IMR-90 (cell line): ENCODE results near the gene MCTP2. TPM values are rescaled to one million over a fixed set of nuclear protein-coding genes. Genes with fewer than 3 reads are reported as not detected.

Experiments
- ATAC-seq: fragments of 200-7000 bp; cut with Tn5 transposase; 2 replicates; pipeline ENCODE4 v1.9.1; 2020; ENCODE audit warnings: low read depth, mild to moderate bottlenecking, moderate library complexity
- BruUV-seq: library from RNA; stranded (reverse); fragments of 400-500 nt; replicated peaks from 2 replicates; lab custom pipeline; 2021; lab: Mats Ljungman, UMichigan
- CTCF ChIA-PET: fragments of 300-600 bp; formaldehyde crosslinking; extraction: SDS; loops from one replicate; lab custom pipeline; 2021; ENCODE audit warnings: antibody characterized with exemption; lab: Yijun Ruan, JAX
- POLR2A ChIA-PET: fragments of 300-600 bp; sonication (Branson Sonifier 250); formaldehyde crosslinking; loops from one replicate; lab custom pipeline; 2022; ENCODE audit warnings: antibody characterized with exemption; ENCODE audit not compliant: unreplicated experiment; lab: Charles Lee
- DNase-seq: peaks from one replicate; pipeline ENCODE4 v3.0.0; 2013
- H2AFZ ChIP-seq: replicated peaks from 2 replicates; pipeline ENCODE3; 2013; ENCODE audit warnings: low read length, mild to moderate bottlenecking; ENCODE audit not compliant: poor library complexity
- H2AK5ac ChIP-seq: 2 replicates; pipeline ENCODE4 v1.6.1; 2013; ENCODE audit warnings: low read depth, low read length, inconsistent platforms
- H2AK9ac ChIP-seq: replicated peaks from 2 replicates; pipeline ENCODE3; 2013; ENCODE audit warnings: mild to moderate bottlenecking, low read depth, low read length, moderate library complexity; ENCODE audit not compliant: poor library complexity
- H2BK120ac ChIP-seq: 2 replicates; pipeline ENCODE4 v1.6.1; 2013; ENCODE audit warnings: low read depth, low read length, inconsistent platforms
- H2BK15ac ChIP-seq: 3 replicates; pipeline ENCODE4 v1.6.1; 2013; ENCODE audit warnings: low read depth, low read length, inconsistent platforms
- H2BK20ac ChIP-seq: 2 replicates; pipeline ENCODE4 v1.6.1; 2013; ENCODE audit warnings: low read depth, mild to moderate bottlenecking, inconsistent platforms, low read length, moderate library complexity
- H2BK5ac ChIP-seq: 2 replicates; pipeline ENCODE4 v1.6.1; 2013; ENCODE audit warnings: mild to moderate bottlenecking, low read depth, low read length, inconsistent platforms; ENCODE audit not compliant: poor library complexity, severe bottlenecking
- H3K14ac ChIP-seq: replicated peaks from 2 replicates; pipeline ENCODE4 v1.6.1; 2013; ENCODE audit warnings: low read depth, low read length, inconsistent platforms
- H3K18ac ChIP-seq: 2 replicates; pipeline ENCODE4 v1.6.1; 2013; ENCODE audit warnings: low read depth, low read length, control low read depth
- H3K23ac ChIP-seq: 2 replicates; pipeline ENCODE4 v1.6.1; 2013; ENCODE audit warnings: low read depth, low read length, inconsistent platforms
- H3K27ac ChIP-seq: 2 replicates; pipeline ENCODE4 v1.5.1; 2013; ENCODE audit warnings: mild to moderate bottlenecking, control low read depth, low read length; ENCODE audit not compliant: insufficient read depth
- H3K27me3 ChIP-seq: 2 replicates; pipeline ENCODE4 v1.6.1; 2013; ENCODE audit warnings: low read length; ENCODE audit not compliant: control insufficient read depth, insufficient read depth
- H3K36me3 ChIP-seq: 2 replicates; pipeline ENCODE4 v1.6.1; 2013; ENCODE audit warnings: low read length, mixed read lengths; ENCODE audit not compliant: control insufficient read depth, insufficient read depth
- H3K4ac ChIP-seq: 2 replicates; pipeline ENCODE4 v1.6.1; 2013; ENCODE audit warnings: low read depth, low read length, inconsistent platforms
- H3K4me1 ChIP-seq: 2 replicates; pipeline ENCODE4 v1.6.1; 2013; ENCODE audit warnings: low read length, mixed read lengths; ENCODE audit not compliant: control insufficient read depth, insufficient read depth
- H3K4me2 ChIP-seq: 2 replicates; pipeline ENCODE4 v1.6.1; 2013; ENCODE audit warnings: low read depth, mild to moderate bottlenecking, control low read depth, low read length, moderate library complexity
- H3K4me3 ChIP-seq: 2 replicates; pipeline ENCODE4 v1.5.1; 2013; ENCODE audit warnings: low read depth, mild to moderate bottlenecking, control low read depth, low read length, moderate library complexity; ENCODE audit not compliant: insufficient read depth
- H3K56ac ChIP-seq: 2 replicates; pipeline ENCODE4 v1.6.1; 2013; ENCODE audit warnings: low read length, inconsistent platforms; ENCODE audit not compliant: insufficient read depth; ENCODE audit errors: extremely low read depth
- H3K79me1 ChIP-seq, 2 experiments: 2 replicates each; pipeline ENCODE4 v1.6.1; 2013; ENCODE audit warnings: low read length in 2 of 2, inconsistent platforms in 1 of 2, low read depth in 1 of 2
- H3K9ac ChIP-seq: 2 replicates; pipeline ENCODE4 v1.6.1; 2013; ENCODE audit warnings: low read depth, low read length, control low read depth
- H3K9me1 ChIP-seq: 2 replicates; pipeline ENCODE4 v1.6.1; 2013; ENCODE audit warnings: low read length, inconsistent platforms; ENCODE audit not compliant: insufficient read depth
- H3K9me3 ChIP-seq: 2 replicates; pipeline ENCODE4 v1.6.1; 2013; ENCODE audit warnings: low read length; ENCODE audit not compliant: control insufficient read depth, insufficient read depth
- H4K20me1 ChIP-seq: 2 replicates; pipeline ENCODE4 v1.6.1; 2013; ENCODE audit warnings: low read length, inconsistent platforms; ENCODE audit not compliant: insufficient read depth
- H4K5ac ChIP-seq: 2 replicates; pipeline ENCODE4 v1.6.1; 2013; ENCODE audit warnings: mild to moderate bottlenecking, low read depth, low read length, control low read depth
- H4K8ac ChIP-seq, 2 experiments: 2 replicates each; pipeline ENCODE4 v1.6.1; 2013; ENCODE audit warnings: low read depth in 2 of 2, low read length in 2 of 2, control low read depth in 1 of 2, inconsistent platforms in 1 of 2
- H4K91ac ChIP-seq: 2 replicates; pipeline ENCODE4 v1.6.1; 2013; ENCODE audit warnings: low read depth, low read length, inconsistent platforms; ENCODE audit not compliant: insufficient read depth
- BHLHE40 ChIP-seq: fragments of 150-350 bp; IDR thresholded peaks from 2 replicates; pipeline ENCODE4 v1.6.1; 2016; ENCODE audit warnings: mild to moderate bottlenecking, low read depth, low read length
- CEBPB ChIP-seq: IDR thresholded peaks from 2 replicates; pipeline ENCODE4 v1.6.1; 2012; ENCODE audit warnings: low read depth, low read length, improper control_type of control experiment
- CHD1 ChIP-seq: IDR thresholded peaks from 2 replicates; pipeline ENCODE4 v1.6.1; 2012; ENCODE audit warnings: low read depth, low read length, improper control_type of control experiment
- CTCF ChIP-seq: conservative IDR thresholded peaks from 2 replicates; pipeline ENCODE4 v1.5.1; 2012; ENCODE audit warnings: mild to moderate bottlenecking, low read depth, low read length, improper control_type of control experiment
- ELK1 ChIP-seq: fragments of 150-350 bp; IDR thresholded peaks from 2 replicates; pipeline ENCODE4 v1.6.1; 2016; ENCODE audit warnings: low read depth, mild to moderate bottlenecking, low read length, moderate library complexity, borderline replicate concordance
- FOS ChIP-seq: fragments of 150-350 bp; IDR thresholded peaks from 2 replicates; pipeline ENCODE4 v1.6.1; 2016; ENCODE audit warnings: low read depth, low read length
- MAFK ChIP-seq: IDR thresholded peaks from 2 replicates; pipeline ENCODE4 v1.6.1; 2012; ENCODE audit warnings: low read depth, low read length, improper control_type of control experiment
- MAZ ChIP-seq: IDR thresholded peaks from 2 replicates; pipeline ENCODE4 v1.6.1; 2012; ENCODE audit warnings: low read depth, mild to moderate bottlenecking, low read length, improper control_type of control experiment, moderate library complexity, borderline replicate concordance
- MXI1 ChIP-seq: IDR thresholded peaks from 2 replicates; pipeline ENCODE4 v1.6.1; 2012; ENCODE audit warnings: low read depth, mild to moderate bottlenecking, low read length, moderate library complexity, borderline replicate concordance
- NFE2L2 ChIP-seq: fragments of 150-350 bp; IDR thresholded peaks from 2 replicates; pipeline ENCODE4 v1.6.1; 2016; ENCODE audit warnings: low read depth, mild to moderate bottlenecking, low read length
- POLR2A ChIP-seq: IDR thresholded peaks from 2 replicates; pipeline ENCODE4 v1.6.1; 2012; ENCODE audit warnings: mild to moderate bottlenecking, low read depth, low read length
- RAD21 ChIP-seq: IDR thresholded peaks from 2 replicates; pipeline ENCODE4 v1.6.1; 2012; ENCODE audit warnings: low read length, improper control_type of control experiment
- RCOR1 ChIP-seq: IDR thresholded peaks from 2 replicates; pipeline ENCODE4 v1.6.1; 2012; ENCODE audit warnings: mild to moderate bottlenecking, low read length, improper control_type of control experiment; ENCODE audit not compliant: insufficient replicate concordance
- RFX5 ChIP-seq: IDR thresholded peaks from 2 replicates; pipeline ENCODE4 v1.8.0; 2012; ENCODE audit warnings: low read depth, mild to moderate bottlenecking, low read length, moderate library complexity
- SMC3 ChIP-seq: fragments of 150-350 bp; IDR thresholded peaks from 2 replicates; pipeline ENCODE4 v1.6.1; 2016; ENCODE audit warnings: low read depth, mild to moderate bottlenecking, antibody characterized with exemption, low read length, moderate library complexity
- USF2 ChIP-seq: fragments of 150-350 bp; IDR thresholded peaks from 2 replicates; pipeline ENCODE4 v1.6.1; 2017; ENCODE audit warnings: mild to moderate bottlenecking, antibody characterized with exemption, low read length, low read depth
- WGBS, 2 experiments: methylation state at CpG; one replicate each; pipeline versions ENCODE4 v1.1.5 to v1.1.7; 2013; ENCODE audit warnings: missing lambda C conversion rate in 2 of 2; ENCODE audit not compliant: insufficient read length in 1 of 2; ENCODE audit errors: extremely low coverage in 2 of 2; 5-methylcytosine and 5-hydroxymethylcytosine counted together
- dilution Hi-C: fragments of 300-500 bp; cut with HindIII; formaldehyde crosslinking; loops from one replicate; pipeline ENCODE4 v1.14.3; 2018; ENCODE audit warnings: low sequenced_read_pairs; ENCODE audit not compliant: unreplicated experiment
- in situ Hi-C: fragments of 300-500 bp; cut with MboI; formaldehyde crosslinking; loops from 3 replicates; pipeline ENCODE4 v1.14.3; 2019; ENCODE audit warnings: low sequenced_read_pairs, inconsistent platforms, mixed read lengths
- intact Hi-C: fragments of 100-400 bp; cut with micrococcal nuclease; formaldehyde crosslinking; loops from 2 replicates; pipeline ENCODE4 v1.10.0; 2022
- polyA plus RNA-seq, 3 experiments: library from polyadenylated mRNA; depleted of rRNA; stranded (reverse); fragments of >200 nt; gene quantifications; 2 replicates each; pipeline ENCODE4 v1.2.3, GENCODE V29; 2012; ENCODE audit warnings: low replicate concordance in 1 of 3
- total RNA-seq: library from RNA; depleted of rRNA; stranded (reverse); fragments of >200 nt; gene quantifications from 2 replicates; pipeline ENCODE4 v1.2.3, GENCODE V29; 2012

MCTP2 gene
- total and polyA plus RNA-seq, 2 of the 4 experiments (the other 2 are of a cell fraction): 5.1 to 9.9 TPM

DNA sequence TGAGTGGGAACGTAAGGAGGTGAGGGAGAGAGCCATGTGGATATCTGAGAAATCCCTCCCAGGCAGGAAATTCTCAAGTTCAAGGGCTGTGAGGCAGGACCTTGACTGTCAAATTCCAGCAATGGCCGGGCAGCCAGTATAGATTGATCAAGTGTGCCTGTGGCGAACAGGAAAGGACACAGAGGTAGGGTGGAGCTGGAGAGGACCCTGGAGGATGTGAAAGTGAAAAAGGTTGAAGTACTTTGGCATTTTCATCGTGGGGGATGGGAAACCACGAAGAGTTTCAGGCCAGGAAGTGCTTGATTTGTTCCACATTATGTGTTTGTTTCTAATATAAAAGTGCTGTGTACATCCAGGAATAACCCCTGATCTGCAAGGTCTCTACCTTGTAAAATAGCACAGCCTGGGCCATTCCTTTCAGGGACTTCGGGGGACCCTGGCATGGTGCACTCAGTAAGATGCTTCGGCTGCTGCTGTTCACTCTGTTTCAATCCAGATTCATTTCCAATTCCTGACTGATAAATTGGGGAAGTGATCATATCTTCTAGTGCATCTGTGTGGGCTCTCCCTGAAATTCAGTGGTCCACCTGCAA lies 156.6 kb downstream of the MCTP2 start:
- H3K4me3 ChIP-seq: no peak overlapping the region
- no peak overlapping the region for H4K91ac ChIP-seq
- H3K27ac ChIP-seq: no peak overlapping the region
- H3K4me2 ChIP-seq: no peak overlapping the region
- no peak overlapping the region for H2BK120ac ChIP-seq
- H3K27me3 ChIP-seq: no peaks in the 10 kb centered on the region
- ChIA-PET CTCF (no interaction called here), POLR2A (no interaction called here)
- dilution Hi-C loops: no loop called here
- no peak overlapping the region for H4K5ac ChIP-seq
- no peaks in the 10 kb centered on the region for H3K79me1 ChIP-seq
- ATAC-seq: no peak
- H3K9me3 ChIP-seq: no peaks in the 10 kb centered on the region
- H4K20me1 ChIP-seq: no peaks in the 10 kb centered on the region
- WGBS, 2 experiments: 42% methylated on average over 4 of the region's 7 CpGs; no CpG with 5 or more reads in 1 of the 2 experiments
- H3K14ac ChIP-seq: no peak overlapping the region
- no peak overlapping the region for H3K9ac ChIP-seq
- no peak overlapping the region for H2AK5ac ChIP-seq
- H4K8ac ChIP-seq: no peak overlapping the region
- no peak overlapping the region for H2BK5ac ChIP-seq
- H3K36me3 ChIP-seq: 0 out of 2 replicates have a peak, but pooled peaks cover 1% of the 10 kb centered on the region
- no peak overlapping the region for H3K18ac ChIP-seq
- no peak overlapping the region for H2BK15ac ChIP-seq
- BruUV-seq: no TSS peak
- H3K23ac ChIP-seq: no peak overlapping the region
- H2AK9ac ChIP-seq: no peak overlapping the region
- no peaks in the 10 kb centered on the region for H3K4me1 ChIP-seq
- no peak overlapping the region for H3K56ac ChIP-seq
- H3K4ac ChIP-seq: no peak overlapping the region
- no peaks in the 10 kb centered on the region for H3K9me1 ChIP-seq
- no peak overlapping the region for H2AFZ ChIP-seq
- DNase-seq: no peak
- TF ChIP-seq CEBPB (no peak), MAFK (no peak), RAD21 (no peak), BHLHE40 (no peak), SMC3 (no peak), CTCF (no peak), NFE2L2 (no peak), USF2 (no peak), FOS (no peak), ELK1 (no peak), MXI1 (no peak), RCOR1 (no peak), CHD1 (no peak), RFX5 (no peak), POLR2A (no peak), MAZ (no peak)
- intact Hi-C loops: no loop called here
- no peak overlapping the region for H2BK20ac ChIP-seq
- in situ Hi-C loops: no loop called here
